ENCODE data around the gene SORL1.
A peak's percentile ranks its signal among the peaks of the same experiment; 100 is the strongest.

SORL1 gene

GRCh38 chr11:121665206-121665838 lies 213.2 kb downstream of the SORL1 start:
- DNase-seq, result no peak

GRCh38 chr11:121667836-121668235 lies 215.7 kb downstream of the SORL1 start:
- no peak for DNase-seq

GRCh38 chr11:121669422-121669821 lies 217.3 kb downstream of the SORL1 start:
- no peak for DNase-seq

- no peak for DNase-seq
Observed at GRCh38 chr11:121670266-121670665, 218.2 kb downstream of the SORL1 start.

GRCh38 chr11:121670805-121671282 lies 218.7 kb downstream of the SORL1 start:
- peak; percentile 92 for DNase-seq

GRCh38 chr11:121671283-121672168 lies 219.4 kb downstream of the SORL1 start:
- peak; percentile 92 for DNase-seq

- DNase-seq, result no peak
Observed at GRCh38 chr11:121672630-121673487, 220.7 kb downstream of the SORL1 start.

- no peak for DNase-seq
Observed at GRCh38 chr11:121681550-121682268, 229.6 kb downstream of the SORL1 start.

Measured in NCI-H1092 (cell line).